ENCODE measurements around the gene KRT8.

KRT8 gene

GRCh38 chr12:52925717-52926595, 21.1 kb upstream of the KRT8 start:
- no peak for DNase-seq

GRCh38 chr12:52924764-52925716, 20.2 kb upstream of the KRT8 start:
- no peak for DNase-seq

- DNase-seq = no peak
These were observed 16.8 kb upstream of the KRT8 start for GRCh38 chr12:52921488-52922165.

DNA sequence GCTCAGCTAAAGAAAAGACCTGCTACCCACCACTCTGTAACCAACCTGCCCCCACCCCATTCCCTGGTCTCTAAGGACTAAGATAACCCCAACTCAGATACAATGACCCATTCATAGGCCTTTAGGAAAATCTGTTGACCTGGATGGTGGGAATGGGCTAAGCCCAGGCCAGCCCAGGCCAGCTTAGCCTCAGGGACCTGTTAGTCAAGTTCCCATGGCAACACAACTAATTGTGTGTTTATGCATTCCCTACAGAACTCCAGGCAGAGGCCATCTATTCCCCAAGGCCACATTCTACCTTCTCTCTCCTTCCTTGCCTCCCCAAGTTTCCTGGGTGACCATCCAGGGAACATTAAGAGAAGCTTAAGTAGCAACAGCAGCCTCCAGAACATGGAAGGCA, 16.1 kb upstream of the KRT8 start:
- DNase-seq = no peak

DNA sequence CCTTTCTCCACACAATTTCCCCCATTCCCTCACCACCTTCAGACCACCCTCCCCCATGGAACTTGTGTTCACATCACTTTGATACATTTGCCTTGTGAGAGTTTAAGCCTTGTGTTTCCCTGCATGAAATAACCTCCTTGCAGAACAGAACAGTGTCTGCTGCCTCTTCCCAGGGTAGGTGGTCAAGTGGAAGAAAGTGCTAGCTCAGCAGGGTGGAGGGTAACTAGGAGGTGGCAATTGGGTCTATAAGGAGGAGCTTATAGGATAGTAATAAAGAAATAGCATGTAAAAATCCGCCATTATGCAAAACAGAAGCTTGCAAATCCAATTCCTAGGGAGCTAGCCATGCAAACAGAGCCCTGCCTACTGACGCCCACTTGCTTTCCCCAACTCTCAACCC, 13.9 kb upstream of the KRT8 start:
- DNase-seq = no peak

GRCh38 chr12:52918351-52918750, 13.5 kb upstream of the KRT8 start:
- DNase-seq = no peak

DNA sequence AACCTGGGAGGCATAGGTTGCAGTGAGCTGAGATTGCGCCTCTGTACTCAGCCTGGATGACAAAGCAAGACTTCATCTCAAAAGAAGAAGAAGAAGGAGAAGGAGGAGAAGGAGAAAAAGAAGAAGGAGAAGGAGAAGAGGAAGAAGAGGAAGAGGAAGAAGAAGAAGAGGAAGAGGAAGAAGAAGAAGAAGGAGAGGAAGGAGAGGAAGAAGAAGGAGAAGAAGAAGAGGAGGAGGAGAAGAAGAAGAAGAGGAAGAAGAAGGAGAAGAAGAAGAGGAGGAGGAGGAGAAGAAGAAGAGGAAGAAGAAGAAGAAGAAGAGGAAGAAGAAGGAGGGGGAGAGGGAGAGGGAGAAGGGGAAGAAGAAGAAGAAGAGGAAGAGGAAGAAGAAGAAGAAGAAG, 12.9 kb upstream of the KRT8 start:
- DNase-seq = no peak

GRCh38 chr12:52916216-52916615, 11.3 kb upstream of the KRT8 start:
- DNase-seq = no peak

GRCh38 chr12:52915637-52916036, 10.8 kb upstream of the KRT8 start:
- no peak for DNase-seq

GRCh38 chr12:52914576-52915121, 9.8 kb upstream of the KRT8 start:
- no peak for DNase-seq

- DNase-seq = no peak
These were observed 8.6 kb upstream of the KRT8 start for GRCh38 chr12:52913431-52913821.

DNA sequence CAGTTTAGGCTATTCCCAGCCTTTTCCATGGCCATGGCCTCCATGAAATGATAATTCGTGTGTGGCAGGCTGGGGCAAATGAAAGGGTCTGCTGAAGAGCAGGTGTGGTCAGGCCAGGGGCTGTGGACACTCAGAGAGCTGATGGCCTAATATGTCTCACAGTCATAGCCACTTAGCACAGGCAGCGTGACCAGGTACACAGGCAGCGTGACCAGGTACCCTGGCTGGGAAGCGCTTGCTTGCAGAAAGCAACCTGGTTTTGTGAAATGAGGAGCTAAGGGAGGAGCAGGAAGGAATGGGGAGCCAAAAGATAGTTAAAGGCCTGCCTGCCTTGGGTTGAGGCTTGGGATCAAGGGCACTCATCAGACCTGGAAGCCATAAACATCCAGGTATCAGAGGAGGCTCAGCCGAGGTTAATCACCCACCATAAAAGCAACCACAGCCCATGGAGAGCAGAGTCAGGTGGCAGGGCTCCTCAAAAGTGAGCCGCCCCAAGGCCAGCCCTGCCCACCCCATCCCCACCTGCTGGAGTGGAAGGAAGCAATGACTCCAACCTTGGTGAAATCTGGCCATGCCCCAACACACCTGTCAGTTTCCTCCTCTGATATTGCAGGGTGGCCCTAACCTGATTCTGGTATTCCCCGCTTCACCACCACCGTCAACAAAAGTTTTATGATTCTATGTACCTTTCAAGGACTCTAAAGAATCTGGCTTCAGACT, 8.0 kb upstream of the KRT8 start:
- no peak for DNase-seq

DNA sequence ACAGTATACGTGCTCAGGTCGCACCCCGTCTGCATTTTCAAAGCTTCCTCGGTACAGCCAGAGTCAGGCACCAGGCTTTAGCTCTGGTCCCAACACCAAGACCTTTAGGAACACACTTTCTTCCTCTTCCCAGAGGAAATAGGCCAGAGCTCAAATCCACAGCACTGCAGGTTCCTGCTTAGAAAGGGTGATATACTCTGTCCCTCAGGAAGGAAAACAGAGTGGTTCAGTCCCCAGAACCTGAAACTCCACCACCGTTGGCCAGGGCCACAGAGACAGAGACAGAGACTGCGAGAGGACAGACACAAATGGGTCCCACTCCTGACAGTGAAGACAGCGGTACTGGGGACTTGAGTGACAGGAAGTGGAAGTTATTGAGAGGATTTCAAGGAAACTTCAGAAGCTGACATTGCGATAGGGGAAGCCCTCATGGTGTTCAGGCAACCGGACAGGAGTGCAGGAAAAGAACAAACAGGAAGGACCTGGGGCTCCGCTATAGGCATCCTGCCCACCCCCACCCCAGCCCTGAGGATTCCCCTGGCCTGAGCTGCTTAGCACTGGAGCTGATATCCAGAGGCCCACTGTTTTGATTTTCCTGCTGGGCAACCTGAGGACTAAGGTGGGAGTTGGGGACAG, 5.5 kb upstream of the KRT8 start:
- DNase-seq = no peak

- DNase-seq = no peak
These were observed 4.9 kb upstream of the KRT8 start for GRCh38 chr12:52909796-52910195.

DNA sequence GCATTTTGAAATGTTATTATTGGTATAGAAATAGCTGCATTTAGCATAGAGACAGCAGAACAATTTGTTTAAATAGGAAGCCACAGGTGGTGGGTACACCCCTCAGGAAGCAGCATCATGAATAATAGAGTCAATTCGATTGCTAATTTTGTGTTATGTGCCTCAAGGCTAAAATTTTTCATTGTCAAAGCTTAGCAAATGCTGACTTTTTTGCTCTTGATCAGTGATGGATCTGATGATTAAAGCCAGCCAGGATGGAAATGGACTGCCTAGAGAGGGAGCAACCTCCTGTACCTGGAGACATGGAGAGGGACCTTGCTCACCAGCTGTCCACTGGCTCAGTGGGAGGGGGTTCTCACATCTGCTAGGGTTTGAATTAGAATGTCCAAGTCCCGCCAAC, 4.5 kb upstream of the KRT8 start:
- DNase-seq = no peak

- peak in 1 of 2 experiments; percentile 20 for DNase-seq
These were observed 2.4 kb upstream of the KRT8 start for GRCh38 chr12:52907092-52907810.

DNA sequence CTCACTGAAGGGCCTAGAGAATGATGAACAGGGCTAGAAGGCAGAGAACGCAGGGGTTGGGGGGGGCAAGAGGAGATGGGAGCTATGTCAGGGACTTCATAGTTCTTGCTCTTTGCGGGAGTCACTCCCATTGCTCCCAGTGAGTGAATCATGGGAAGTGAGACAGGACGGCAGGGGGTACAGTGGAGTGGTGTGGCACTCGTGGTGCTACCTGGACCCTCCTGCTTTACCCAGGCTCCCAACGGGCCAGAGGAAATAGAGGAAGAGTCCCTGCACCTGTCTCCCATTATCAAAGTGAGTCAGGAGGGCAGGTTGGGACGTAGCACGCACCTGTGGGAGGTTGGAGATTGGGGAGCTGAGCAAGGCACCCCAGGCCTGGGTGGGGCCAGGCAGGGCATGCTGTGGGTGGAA, 1.3 kb upstream of the KRT8 start:
- no peak for DNase-seq

- DNase-seq = peak in 1 of 2 experiments; percentile 55
These were observed 894 bp downstream of the KRT8 start for GRCh38 chr12:52903855-52904508.

GRCh38 chr12:52903285-52903854, 1.5 kb downstream of the KRT8 start:
- peak; percentile 57 to 87 for DNase-seq
